Endothelial cell of umbilical vein (primary cell): ENCODE measurements around the gene CCSER2.

Experiments
- CTCF ChIP-seq, 2 donors: IDR thresholded peaks; 1 replicate in 1 of 2; 2 replicates in 1 of 2; pipeline ENCODE4 v1.5.1; 2011; ENCODE audit warnings: low read length in 2 of 2, mild to moderate bottlenecking in 2 of 2, moderate library complexity in 2 of 2, control low read depth in 1 of 2, inconsistent platforms in 1 of 2, low read depth in 1 of 2; ENCODE audit not compliant: insufficient read depth in 1 of 2; ENCODE audit errors: extremely low read depth in 1 of 2
- EZH2 ChIP-seq: IDR thresholded peaks from 2 replicates; pipeline ENCODE4 v1.6.1; 2012; ENCODE audit warnings: borderline replicate concordance, low read depth, mild to moderate bottlenecking, moderate library complexity, low read length, inconsistent platforms; ENCODE audit not compliant: severe bottlenecking
- JUN ChIP-seq: IDR thresholded peaks from 2 replicates; pipeline ENCODE4 v1.6.1; 2011; ENCODE audit warnings: borderline replicate concordance, low read depth; ENCODE audit not compliant: insufficient read length, insufficient read depth
- MYC ChIP-seq: IDR thresholded peaks from one replicate; pipeline ENCODE4 v1.6.1; 2011; ENCODE audit warnings: mild to moderate bottlenecking, low read depth, low read length
- POLR2A ChIP-seq: IDR thresholded peaks from 2 replicates; pipeline ENCODE4 v1.6.1; 2012; ENCODE audit warnings: low read depth, mild to moderate bottlenecking, control low read depth, low read length
- POLR2AphosphoS5 ChIP-seq: IDR thresholded peaks from 2 replicates; pipeline ENCODE4 v1.6.1; 2012; ENCODE audit warnings: low read depth, mild to moderate bottlenecking, control low read depth, low read length, moderate library complexity; ENCODE audit not compliant: insufficient read depth

GRCh38 chr10:84567133-84567532 lies 238.7 kb downstream of the CCSER2 start:
- TF ChIP-seq CTCF (IDR thresholded peaks at IDR 0.05; ENCODE audit: extremely low read depth in 1 of 2, insufficient read depth in 1 of 2, low read depth in 1 of 2, low read length in 2 of 2) (no peak), POLR2AphosphoS5 (no peak), EZH2 (no peak), MYC (no peak), JUN (no peak), POLR2A (no peak)
